ENCODE data around the gene CDC40. TPM values are rescaled to one million over a fixed set of nuclear protein-coding genes. Genes with fewer than 3 reads are reported as not detected.

Gene CDC40
- total RNA-seq, 1 experiment from 2014 or later: 25.7 TPM

DNA sequence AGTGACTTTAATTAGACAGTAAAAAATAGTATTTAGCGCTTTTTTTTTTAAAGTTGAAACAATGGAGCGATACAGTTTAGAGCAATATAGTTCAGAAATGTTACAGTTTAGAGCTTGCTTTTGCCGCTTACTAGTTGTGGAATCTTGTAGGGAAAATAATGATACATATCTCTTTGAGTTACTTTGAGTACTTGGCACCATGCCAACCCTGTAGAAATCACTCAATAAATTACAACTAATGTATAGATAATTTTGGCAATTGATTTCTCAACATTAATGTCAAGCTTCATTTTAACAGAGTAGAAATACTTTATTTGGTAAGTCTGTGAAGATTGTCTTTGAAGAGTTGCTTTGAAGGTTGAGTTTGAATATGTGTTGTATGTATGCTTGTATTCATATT is 27.4 kb downstream of the CDC40 start:
- Mint-ChIP-seq H3K4me3 (no peak overlapping the region), H3K27ac (no peak overlapping the region), H3K9me3 (no peaks in the 10 kb centered on the region), H3K27me3 (ENCODE audit: low read depth) (no peaks in the 10 kb centered on the region), H3K4me1 (no peaks in the 10 kb centered on the region), H3K36me3 (peaks cover 20% of the 10 kb centered on the region)
- ATAC-seq: no peak
- CTCF ChIA-PET: interaction anchor here (0.6 to 0.9 kb wide), 2 partner anchors 134 to 1676 kb away, joined by 3 to 4 read pairs; no protein-coding TSS in a partner anchor
- POLR2A ChIA-PET: no interaction called here
- TF ChIP-seq ZNF232 (CRISPR knock-in tag; IDR thresholded peaks at IDR 0.05): no peak
- no peak for TF ChIP-seq NR2C2 (CRISPR knock-in tag; IDR thresholded peaks at IDR 0.05)
- TF ChIP-seq NFATC4 (CRISPR knock-in tag; IDR thresholded peaks at IDR 0.05): no peak
- TF ChIP-seq, protein P1, sequence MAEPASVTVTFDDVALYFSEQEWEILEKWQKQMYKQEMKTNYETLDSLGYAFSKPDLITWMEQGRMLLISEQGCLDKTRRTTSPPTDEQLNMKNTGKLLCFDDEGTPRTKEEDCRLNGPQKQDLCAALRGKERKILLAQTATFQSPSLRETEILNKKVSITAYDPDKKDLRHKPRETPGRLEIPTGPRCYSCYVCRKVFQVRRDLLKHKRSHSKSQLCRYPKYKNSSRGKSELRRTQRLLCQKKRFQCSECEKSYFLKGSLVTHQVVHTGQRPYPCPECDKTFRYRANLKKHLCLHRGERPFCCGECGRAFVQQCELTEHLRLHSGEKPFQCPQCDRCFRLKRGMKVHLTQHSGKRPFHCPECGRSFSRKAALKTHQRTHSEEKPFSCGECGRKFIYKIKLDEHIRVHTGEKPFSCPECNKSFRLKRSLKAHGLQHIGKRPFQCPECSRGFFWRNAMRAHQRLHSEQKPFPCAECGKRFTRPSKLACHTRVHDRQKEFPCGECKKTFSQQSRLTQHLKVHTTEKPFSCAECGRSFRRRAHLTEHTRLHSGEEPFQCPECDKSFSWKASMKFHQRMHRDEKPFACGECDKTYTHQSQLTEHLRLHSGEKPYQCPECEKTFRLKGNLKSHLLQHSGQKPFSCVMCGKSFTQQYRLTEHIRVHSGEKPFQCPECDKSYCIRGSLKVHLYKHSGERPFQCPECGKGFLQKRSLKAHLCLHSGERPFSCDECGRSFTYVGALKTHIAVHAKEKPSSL (CRISPR knock-in tag; conservative IDR thresholded peaks at IDR 0.05): no peak
- TF ChIP-seq MYBL2 (CRISPR knock-in tag; IDR thresholded peaks at IDR 0.05): no peak
- no peak for TF ChIP-seq TEAD1 (CRISPR knock-in tag; IDR thresholded peaks at IDR 0.05)
- TF ChIP-seq ESRRA (CRISPR knock-in tag; IDR thresholded peaks at IDR 0.05; ENCODE audit: borderline replicate concordance): no peak
- TF ChIP-seq, protein P2, sequence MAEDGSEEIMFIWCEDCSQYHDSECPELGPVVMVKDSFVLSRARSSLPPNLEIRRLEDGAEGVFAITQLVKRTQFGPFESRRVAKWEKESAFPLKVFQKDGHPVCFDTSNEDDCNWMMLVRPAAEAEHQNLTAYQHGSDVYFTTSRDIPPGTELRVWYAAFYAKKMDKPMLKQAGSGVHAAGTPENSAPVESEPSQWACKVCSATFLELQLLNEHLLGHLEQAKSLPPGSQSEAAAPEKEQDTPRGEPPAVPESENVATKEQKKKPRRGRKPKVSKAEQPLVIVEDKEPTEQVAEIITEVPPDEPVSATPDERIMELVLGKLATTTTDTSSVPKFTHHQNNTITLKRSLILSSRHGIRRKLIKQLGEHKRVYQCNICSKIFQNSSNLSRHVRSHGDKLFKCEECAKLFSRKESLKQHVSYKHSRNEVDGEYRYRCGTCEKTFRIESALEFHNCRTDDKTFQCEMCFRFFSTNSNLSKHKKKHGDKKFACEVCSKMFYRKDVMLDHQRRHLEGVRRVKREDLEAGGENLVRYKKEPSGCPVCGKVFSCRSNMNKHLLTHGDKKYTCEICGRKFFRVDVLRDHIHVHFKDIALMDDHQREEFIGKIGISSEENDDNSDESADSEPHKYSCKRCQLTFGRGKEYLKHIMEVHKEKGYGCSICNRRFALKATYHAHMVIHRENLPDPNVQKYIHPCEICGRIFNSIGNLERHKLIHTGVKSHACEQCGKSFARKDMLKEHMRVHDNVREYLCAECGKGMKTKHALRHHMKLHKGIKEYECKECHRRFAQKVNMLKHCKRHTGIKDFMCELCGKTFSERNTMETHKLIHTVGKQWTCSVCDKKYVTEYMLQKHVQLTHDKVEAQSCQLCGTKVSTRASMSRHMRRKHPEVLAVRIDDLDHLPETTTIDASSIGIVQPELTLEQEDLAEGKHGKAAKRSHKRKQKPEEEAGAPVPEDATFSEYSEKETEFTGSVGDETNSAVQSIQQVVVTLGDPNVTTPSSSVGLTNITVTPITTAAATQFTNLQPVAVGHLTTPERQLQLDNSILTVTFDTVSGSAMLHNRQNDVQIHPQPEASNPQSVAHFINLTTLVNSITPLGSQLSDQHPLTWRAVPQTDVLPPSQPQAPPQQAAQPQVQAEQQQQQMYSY (CRISPR knock-in tag; IDR thresholded peaks at IDR 0.05): no peak
- no peak for TF ChIP-seq JUN (CRISPR knock-in tag; IDR thresholded peaks at IDR 0.05)
- TF ChIP-seq KAT7 (CRISPR knock-in tag; IDR thresholded peaks at IDR 0.05; ENCODE audit: borderline replicate concordance): no peak
- TF ChIP-seq ZNF219 (CRISPR knock-in tag; IDR thresholded peaks at IDR 0.05; ENCODE audit: borderline replicate concordance): no peak
- TF ChIP-seq, protein P3, sequence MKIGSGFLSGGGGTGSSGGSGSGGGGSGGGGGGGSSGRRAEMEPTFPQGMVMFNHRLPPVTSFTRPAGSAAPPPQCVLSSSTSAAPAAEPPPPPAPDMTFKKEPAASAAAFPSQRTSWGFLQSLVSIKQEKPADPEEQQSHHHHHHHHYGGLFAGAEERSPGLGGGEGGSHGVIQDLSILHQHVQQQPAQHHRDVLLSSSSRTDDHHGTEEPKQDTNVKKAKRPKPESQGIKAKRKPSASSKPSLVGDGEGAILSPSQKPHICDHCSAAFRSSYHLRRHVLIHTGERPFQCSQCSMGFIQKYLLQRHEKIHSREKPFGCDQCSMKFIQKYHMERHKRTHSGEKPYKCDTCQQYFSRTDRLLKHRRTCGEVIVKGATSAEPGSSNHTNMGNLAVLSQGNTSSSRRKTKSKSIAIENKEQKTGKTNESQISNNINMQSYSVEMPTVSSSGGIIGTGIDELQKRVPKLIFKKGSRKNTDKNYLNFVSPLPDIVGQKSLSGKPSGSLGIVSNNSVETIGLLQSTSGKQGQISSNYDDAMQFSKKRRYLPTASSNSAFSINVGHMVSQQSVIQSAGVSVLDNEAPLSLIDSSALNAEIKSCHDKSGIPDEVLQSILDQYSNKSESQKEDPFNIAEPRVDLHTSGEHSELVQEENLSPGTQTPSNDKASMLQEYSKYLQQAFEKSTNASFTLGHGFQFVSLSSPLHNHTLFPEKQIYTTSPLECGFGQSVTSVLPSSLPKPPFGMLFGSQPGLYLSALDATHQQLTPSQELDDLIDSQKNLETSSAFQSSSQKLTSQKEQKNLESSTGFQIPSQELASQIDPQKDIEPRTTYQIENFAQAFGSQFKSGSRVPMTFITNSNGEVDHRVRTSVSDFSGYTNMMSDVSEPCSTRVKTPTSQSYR (CRISPR knock-in tag; IDR thresholded peaks at IDR 0.05): no peak
- no peak for TF ChIP-seq HMGA2 (CRISPR knock-in tag; IDR thresholded peaks at IDR 0.05)
- DNase-seq (ENCODE audit: low spot score): no peak

DNA sequence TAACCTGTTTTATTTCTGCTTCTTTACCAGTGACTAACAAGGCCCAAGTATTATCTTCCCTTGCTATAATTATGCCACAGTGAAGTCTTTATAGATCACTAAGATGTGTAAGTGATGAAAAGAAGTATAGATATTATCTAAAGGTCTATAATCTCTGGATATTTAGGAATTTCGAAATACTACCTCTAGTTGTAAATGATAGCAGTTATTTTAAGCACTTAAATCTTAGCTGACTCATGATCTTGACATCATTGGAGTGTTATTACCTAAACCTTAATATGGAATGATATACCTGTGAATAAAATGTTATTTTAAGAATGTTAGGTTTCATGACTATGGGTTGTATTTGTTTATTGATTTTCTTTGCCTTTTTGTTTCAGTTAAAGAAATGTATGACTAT is 31.5 kb downstream of the CDC40 start:
- ChIA-PET POLR2A (no interaction called here), CTCF (no interaction called here)
- Mint-ChIP-seq H3K36me3 (peaks cover 41% of the 10 kb centered on the region), H3K27ac (no peak overlapping the region), H3K4me3 (no peak overlapping the region), H3K4me1 (no peaks in the 10 kb centered on the region), H3K9me3 (no peaks in the 10 kb centered on the region), H3K27me3 (ENCODE audit: low read depth) (no peaks in the 10 kb centered on the region)
- DNase-seq (ENCODE audit: low spot score): no peak
- no peak for ATAC-seq
- no peak for TF ChIP-seq ZNF121 (CRISPR knock-in tag; IDR thresholded peaks at IDR 0.05)
- no peak for TF ChIP-seq ZNF423 (CRISPR knock-in tag; IDR thresholded peaks at IDR 0.05)
- no peak for TF ChIP-seq ZNF396 (CRISPR knock-in tag; IDR thresholded peaks at IDR 0.05; ENCODE audit: borderline replicate concordance)
- TF ChIP-seq, protein P4, sequence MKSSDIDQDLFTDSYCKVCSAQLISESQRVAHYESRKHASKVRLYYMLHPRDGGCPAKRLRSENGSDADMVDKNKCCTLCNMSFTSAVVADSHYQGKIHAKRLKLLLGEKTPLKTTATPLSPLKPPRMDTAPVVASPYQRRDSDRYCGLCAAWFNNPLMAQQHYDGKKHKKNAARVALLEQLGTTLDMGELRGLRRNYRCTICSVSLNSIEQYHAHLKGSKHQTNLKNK (CRISPR knock-in tag; IDR thresholded peaks at IDR 0.05): no peak
- TF ChIP-seq NR2C2 (CRISPR knock-in tag; IDR thresholded peaks at IDR 0.05): no peak
- TF ChIP-seq TCF7 (CRISPR knock-in tag; IDR thresholded peaks at IDR 0.05; ENCODE audit: low read depth): no peak
- TF ChIP-seq TP53 (CRISPR knock-in tag; IDR thresholded peaks at IDR 0.05): no peak
- TF ChIP-seq SP1 (CRISPR knock-in tag; conservative IDR thresholded peaks at IDR 0.05): no peak
- no peak for TF ChIP-seq ZNF416 (CRISPR knock-in tag; IDR thresholded peaks at IDR 0.05)
- no peak for TF ChIP-seq ELF4 (CRISPR knock-in tag; IDR thresholded peaks at IDR 0.05; ENCODE audit: low read depth)
- TF ChIP-seq, protein P5, sequence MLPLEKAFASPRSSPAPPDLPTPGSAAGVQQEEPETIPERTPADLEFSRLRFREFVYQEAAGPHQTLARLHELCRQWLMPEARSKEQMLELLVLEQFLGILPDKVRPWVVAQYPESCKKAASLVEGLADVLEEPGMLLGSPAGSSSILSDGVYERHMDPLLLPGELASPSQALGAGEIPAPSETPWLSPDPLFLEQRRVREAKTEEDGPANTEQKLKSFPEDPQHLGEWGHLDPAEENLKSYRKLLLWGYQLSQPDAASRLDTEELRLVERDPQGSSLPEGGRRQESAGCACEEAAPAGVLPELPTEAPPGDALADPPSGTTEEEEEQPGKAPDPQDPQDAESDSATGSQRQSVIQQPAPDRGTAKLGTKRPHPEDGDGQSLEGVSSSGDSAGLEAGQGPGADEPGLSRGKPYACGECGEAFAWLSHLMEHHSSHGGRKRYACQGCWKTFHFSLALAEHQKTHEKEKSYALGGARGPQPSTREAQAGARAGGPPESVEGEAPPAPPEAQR (CRISPR knock-in tag; IDR thresholded peaks at IDR 0.05): no peak
- TF ChIP-seq, protein P6, sequence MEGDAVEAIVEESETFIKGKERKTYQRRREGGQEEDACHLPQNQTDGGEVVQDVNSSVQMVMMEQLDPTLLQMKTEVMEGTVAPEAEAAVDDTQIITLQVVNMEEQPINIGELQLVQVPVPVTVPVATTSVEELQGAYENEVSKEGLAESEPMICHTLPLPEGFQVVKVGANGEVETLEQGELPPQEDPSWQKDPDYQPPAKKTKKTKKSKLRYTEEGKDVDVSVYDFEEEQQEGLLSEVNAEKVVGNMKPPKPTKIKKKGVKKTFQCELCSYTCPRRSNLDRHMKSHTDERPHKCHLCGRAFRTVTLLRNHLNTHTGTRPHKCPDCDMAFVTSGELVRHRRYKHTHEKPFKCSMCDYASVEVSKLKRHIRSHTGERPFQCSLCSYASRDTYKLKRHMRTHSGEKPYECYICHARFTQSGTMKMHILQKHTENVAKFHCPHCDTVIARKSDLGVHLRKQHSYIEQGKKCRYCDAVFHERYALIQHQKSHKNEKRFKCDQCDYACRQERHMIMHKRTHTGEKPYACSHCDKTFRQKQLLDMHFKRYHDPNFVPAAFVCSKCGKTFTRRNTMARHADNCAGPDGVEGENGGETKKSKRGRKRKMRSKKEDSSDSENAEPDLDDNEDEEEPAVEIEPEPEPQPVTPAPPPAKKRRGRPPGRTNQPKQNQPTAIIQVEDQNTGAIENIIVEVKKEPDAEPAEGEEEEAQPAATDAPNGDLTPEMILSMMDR (IDR thresholded peaks at IDR 0.05): no peak
